ENCODE results near the gene IGF1R.
"Not testable (repeated sequence)": the region's sequence is repeated elsewhere in the genome, so short reads cannot be mapped to it uniquely, and the experiment has no call there.

IGF1R gene

GRCh38 chr15:98953000-98953787, 304.9 kb downstream of the IGF1R start:
- DNase-seq, result peak; percentile 62

DNA sequence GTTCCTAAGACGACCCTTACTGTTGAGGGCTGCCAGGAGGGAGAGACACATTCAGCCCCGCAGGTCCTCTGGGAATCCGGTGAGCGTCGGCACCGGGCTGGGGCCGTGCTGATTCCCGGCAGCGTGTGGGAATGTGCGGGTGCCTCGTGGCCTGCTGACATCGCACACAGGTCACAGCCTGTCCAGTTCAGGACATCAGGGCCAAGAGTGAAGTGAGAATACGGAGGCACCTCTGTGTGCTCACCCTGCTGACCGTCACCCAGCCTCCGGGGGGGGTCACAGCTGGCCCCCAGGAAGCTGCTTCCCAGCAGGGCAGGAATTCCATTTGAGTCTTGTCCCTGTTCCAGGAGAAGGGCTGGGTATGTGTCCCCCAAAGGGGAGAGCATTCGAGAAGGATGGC, 305.6 kb downstream of the IGF1R start:
- no peak for DNase-seq

DNA sequence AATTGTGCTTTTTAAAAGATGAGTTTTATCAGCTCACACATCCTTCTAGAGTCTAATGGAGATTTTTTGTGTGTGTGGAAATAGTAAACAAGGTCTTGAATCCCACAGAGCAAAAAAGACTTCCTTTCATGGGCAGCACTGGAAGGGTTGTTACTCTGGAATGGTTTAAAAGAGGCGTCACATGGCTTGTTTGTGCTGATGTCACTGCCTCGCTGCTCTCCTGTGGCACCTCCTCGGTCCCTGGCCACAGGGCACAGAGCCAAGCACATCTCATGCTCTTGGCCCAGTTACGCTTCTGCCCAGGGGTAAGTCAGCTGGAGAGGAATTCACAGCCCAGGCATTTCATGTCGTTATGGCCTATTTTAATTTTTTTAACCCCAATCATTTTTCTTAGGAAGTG, 306.1 kb downstream of the IGF1R start:
- DNase-seq, result no peak

GRCh38 chr15:98955331-98955730, 307.0 kb downstream of the IGF1R start:
- no peak for DNase-seq

- no peak for DNase-seq
Measured at GRCh38 chr15:98955961-98956723, 307.8 kb downstream of the IGF1R start.

DNA sequence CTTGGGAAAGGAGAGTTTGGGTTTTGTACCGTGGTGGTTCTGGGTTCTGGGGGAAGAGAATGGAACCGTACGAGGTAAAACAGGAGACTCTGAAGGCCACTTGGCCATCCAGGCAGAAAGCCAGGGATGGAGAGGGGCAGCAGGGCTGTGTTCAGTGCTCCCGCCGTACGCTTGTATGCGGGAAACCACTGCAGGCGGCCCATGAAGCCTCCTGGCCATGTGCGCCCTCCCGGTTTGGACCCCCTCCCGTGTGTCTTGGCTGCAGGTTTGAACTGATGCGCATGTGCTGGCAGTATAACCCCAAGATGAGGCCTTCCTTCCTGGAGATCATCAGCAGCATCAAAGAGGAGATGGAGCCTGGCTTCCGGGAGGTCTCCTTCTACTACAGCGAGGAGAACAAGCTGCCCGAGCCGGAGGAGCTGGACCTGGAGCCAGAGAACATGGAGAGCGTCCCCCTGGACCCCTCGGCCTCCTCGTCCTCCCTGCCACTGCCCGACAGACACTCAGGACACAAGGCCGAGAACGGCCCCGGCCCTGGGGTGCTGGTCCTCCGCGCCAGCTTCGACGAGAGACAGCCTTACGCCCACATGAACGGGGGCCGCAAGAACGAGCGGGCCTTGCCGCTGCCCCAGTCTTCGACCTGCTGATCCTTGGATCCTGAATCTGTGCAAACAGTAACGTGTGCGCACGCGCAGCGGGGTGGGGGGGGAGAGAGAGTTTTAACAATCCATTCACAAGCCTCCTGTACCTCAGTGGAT, 308.6 kb downstream of the IGF1R start:
- no peak for DNase-seq

DNA sequence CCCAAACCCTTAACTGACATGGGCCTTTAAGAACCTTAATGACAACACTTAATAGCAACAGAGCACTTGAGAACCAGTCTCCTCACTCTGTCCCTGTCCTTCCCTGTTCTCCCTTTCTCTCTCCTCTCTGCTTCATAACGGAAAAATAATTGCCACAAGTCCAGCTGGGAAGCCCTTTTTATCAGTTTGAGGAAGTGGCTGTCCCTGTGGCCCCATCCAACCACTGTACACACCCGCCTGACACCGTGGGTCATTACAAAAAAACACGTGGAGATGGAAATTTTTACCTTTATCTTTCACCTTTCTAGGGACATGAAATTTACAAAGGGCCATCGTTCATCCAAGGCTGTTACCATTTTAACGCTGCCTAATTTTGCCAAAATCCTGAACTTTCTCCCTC, 309.3 kb downstream of the IGF1R start:
- no peak for DNase-seq

DNA sequence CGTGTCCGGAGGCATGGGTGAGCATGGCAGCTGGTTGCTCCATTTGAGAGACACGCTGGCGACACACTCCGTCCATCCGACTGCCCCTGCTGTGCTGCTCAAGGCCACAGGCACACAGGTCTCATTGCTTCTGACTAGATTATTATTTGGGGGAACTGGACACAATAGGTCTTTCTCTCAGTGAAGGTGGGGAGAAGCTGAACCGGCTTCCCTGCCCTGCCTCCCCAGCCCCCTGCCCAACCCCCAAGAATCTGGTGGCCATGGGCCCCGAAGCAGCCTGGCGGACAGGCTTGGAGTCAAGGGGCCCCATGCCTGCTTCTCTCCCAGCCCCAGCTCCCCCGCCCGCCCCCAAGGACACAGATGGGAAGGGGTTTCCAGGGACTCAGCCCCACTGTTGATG, 309.7 kb downstream of the IGF1R start:
- no peak for DNase-seq

GRCh38 chr15:98958918-98959639, 310.7 kb downstream of the IGF1R start:
- DNase-seq, result no peak

GRCh38 chr15:98959640-98960007, 311.3 kb downstream of the IGF1R start:
- DNase-seq, result no peak

GRCh38 chr15:98960555-98961050, 312.3 kb downstream of the IGF1R start:
- no peak for DNase-seq

- no peak for DNase-seq
Measured at GRCh38 chr15:98963444-98963843, 315.1 kb downstream of the IGF1R start.

- no peak for DNase-seq
Measured at GRCh38 chr15:98964466-98965133, 316.3 kb downstream of the IGF1R start.

DNA sequence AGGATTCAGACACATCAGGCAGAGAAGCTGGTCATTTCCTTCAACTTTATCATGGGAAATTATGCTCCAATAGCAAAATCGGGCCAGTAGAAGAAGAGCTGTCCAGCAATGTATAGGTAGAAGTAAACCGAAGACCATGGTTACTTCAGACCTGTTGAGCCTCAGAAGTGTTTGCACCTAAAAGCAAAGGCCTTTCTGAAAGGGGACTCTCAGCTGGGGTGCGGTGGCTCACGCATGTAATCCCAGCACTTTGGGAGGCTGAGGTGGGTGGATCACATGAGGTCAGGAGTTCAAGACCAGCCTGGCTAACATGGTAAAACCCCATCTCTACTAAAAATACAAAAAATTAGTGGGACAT, 316.8 kb downstream of the IGF1R start:
- DNase-seq, result not testable (repeated sequence)

DNA sequence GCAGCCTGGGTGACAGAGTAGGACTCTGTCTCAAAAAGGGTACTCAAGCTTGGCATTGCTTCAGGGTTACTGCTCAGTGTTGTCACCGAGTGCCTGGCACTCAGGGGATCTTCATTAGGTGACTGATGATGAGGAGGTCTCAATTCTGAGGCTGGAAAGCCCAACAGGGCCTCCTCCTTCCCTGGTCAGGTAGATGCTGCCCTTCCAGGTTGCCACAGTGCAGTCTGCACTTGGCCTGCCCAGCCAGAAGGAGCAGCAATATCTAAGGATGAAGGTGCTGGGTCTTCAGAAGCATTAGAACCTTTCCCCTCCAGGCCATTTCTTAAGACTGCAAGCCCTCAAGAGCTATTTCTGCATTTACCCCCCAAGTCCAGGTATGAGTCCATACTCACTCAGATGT, 317.3 kb downstream of the IGF1R start:
- no peak for DNase-seq

DNA sequence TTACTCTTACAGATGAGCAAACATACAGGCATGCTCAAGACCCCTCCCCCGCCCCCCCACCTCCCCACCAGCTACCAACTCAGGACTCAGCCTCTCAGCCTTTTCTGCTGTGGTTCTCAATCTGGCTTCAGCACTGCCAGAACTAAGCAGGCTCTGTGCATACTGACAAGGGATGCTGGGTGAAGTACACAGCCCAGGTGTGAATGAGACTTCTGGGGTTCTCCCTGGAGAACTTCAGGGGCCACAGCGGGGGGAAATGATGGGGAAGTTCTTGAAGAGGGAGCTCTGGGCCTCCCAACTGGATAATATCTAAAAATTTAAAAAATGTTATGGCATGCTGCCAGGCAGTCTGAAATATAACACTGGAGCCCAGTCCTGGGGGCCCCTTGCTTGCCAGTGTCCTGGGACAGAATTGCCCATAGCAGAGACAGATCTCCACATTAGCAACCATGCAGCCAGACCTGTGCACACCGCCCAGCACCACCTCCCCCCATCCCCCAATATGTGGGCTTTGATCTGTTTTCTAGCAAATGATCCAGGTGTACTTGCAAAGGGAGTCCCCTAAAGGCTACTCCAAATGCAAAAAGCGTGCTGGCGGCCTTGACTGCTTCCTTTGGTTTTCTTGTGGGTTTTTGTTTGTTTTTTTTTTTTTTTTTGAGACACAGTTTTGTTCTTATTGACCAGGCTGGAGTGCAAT, 317.9 kb downstream of the IGF1R start:
- no peak for DNase-seq

DNA sequence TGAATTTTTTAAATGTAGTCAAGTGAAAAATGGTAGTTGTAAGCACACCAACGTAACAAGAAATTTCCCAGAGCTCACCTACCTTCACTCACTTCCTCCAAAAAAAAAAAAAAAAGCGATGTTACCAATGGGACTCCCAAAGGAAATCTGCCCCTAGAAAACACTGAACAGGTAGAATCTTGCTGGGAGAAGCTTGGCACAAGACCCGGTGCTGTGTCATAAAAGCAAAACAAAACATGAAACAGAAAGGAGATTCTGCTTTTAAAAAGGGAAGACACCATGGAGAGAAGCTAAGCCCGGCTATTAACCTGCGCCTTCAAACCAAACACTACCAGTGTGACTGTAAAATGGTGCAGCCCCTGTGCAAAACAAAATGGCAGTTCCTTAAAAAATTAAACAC, 318.8 kb downstream of the IGF1R start:
- no peak for DNase-seq

DNA sequence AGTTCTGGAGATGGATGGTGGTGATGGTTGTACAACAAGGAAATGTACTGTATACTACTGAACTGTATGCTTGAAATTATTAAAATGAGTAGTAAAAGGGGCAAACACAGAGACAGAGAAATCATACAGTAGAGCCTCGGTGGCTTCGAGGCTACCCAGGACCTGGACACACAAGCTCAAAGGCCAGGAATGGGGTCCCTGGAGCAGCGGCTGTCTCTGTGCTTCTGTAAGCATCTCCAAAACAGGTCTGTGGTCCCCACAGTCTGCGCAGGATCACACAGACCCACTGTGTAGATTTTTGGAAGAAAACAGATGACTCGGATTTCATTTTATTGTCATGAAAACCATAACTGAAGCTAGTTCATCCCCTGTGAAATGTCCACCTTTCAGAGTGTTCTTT, 319.6 kb downstream of the IGF1R start:
- no peak for DNase-seq

DNA sequence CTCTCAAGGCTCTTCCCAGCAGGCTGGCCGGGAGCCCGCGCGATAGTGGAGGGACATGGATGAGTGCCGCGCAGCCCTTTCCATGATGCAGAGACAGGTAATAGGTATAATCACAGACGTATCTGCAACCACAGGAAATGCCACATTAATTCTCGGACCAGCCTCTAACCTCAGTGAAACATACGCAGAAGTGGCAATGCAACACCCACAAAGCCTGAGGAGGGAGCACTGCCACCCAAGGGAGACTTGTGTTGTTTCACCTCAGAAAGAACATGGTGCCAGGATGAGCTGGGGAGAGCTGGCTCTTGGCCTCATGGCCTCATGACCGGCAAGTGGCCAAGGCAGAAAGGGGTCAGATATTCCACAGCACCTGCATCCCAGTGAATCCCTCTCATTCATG, 320.2 kb downstream of the IGF1R start:
- no peak for DNase-seq

DNA sequence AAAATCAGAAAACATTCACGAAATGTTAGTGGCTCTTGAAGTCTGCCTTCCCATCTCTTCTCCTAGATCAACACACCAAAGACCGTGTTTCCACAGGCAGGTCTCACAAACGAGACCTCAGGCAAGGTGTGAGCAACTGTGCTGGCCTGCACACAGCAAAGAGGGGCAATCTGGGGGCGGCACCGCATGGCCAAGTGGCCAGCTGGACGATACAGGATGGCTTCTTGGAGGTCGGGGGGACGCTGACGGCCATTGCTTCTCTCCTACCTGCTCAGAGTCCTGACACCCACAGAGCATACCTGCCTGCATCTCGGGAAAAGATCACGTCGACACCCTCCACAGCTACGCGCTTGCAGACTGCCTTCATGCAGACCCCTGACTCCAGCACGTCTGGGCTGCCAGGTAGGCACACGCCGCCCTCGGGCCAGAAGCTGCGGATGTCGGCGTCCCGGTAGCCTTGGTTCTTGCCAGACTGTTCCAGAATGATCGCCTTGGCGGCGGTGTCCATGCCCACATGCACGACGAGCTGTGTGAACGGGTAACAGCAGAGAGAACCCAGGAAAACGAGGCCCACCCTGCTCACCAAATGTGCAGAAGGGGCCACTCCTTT, 320.9 kb downstream of the IGF1R start:
- DNase-seq, result no peak

GRCh38 chr15:98970799-98971198, 322.5 kb downstream of the IGF1R start:
- DNase-seq, result no peak
